ENCODE results near the gene CUZD1.

The CUZD1 gene

DNA sequence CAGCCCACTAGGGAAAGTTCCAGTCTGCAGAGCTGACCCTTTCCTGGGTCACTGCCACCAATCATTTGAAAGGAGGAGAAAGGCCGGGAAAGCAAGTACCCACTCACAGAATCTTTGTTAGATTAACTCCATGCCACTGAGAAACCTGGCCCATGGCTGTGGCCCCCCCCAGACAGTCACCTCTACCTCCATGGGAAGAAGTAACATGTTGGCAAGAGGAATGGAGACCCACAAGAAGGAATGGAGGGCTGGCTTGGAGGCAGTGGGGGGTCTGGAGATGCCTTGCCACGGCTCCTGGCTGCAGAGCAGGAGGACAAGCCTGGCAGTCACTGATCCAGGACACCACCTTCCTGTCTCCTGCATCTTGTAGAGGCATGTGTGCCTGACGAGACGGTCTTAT, 32.9 kb downstream of the CUZD1 start:
- DNase-seq (ENCODE audit: extremely low read depth, low read depth): no peak
- no peak for TF ChIP-seq CTCF (IDR thresholded peaks at IDR 0.05; ENCODE audit: low read depth, low read length)

GRCh38 chr10:122802282-122802681, 43.4 kb downstream of the CUZD1 start:
- TF ChIP-seq CTCF (IDR thresholded peaks at IDR 0.05; ENCODE audit: low read depth, low read length): no peak
- no peak for DNase-seq (ENCODE audit: extremely low read depth, low read depth)

GRCh38 chr10:122798704-122799231, 46.9 kb downstream of the CUZD1 start:
- no peak for TF ChIP-seq CTCF (IDR thresholded peaks at IDR 0.05; ENCODE audit: low read depth, low read length)
- no peak for DNase-seq (ENCODE audit: extremely low read depth, low read depth)

- DNase-seq (ENCODE audit: extremely low read depth, low read depth): no peak
Measured at GRCh38 chr10:122796796-122797195, 48.9 kb downstream of the CUZD1 start.

GRCh38 chr10:122795924-122796323, 49.7 kb downstream of the CUZD1 start:
- no peak for TF ChIP-seq CTCF (IDR thresholded peaks at IDR 0.05; ENCODE audit: low read depth, low read length)
- DNase-seq (ENCODE audit: extremely low read depth, low read depth): no peak

More at GRCh38 chr10:122796796-122797195, 48.9 kb downstream of the CUZD1 start:
- no peak for TF ChIP-seq CTCF (IDR thresholded peaks at IDR 0.05; ENCODE audit: low read depth, low read length)

DNA sequence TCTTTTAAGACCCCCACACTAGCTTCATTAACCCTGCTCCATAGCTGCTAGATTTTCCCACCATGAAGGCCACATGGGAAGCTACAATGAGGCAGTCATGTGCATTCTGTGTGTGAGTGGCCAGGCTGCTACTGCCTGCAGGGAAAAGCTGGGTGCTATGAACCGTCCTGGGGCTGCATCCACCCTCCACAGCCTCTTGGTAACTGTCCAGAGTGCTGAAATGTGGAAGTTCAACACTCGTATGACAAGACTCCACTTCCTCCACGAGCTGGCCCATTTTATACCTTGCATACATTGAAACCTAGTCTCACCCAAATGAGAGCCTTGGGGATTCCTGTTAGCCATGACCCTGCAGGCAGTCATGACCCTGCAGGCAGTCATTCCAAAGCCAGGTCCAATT, 59.4 kb downstream of the CUZD1 start:
- no peak for TF ChIP-seq CTCF (IDR thresholded peaks at IDR 0.05; ENCODE audit: low read depth, low read length)
- DNase-seq (ENCODE audit: extremely low read depth, low read depth): no peak

- TF ChIP-seq CTCF (IDR thresholded peaks at IDR 0.05; ENCODE audit: low read depth, low read length): no peak
- DNase-seq (ENCODE audit: extremely low read depth, low read depth): no peak
Measured at GRCh38 chr10:122782911-122783310, 62.7 kb downstream of the CUZD1 start.
